ENCODE results near the gene RAB5IF. TPM values are rescaled to one million over a fixed set of nuclear protein-coding genes. Genes with fewer than 3 reads are reported as not detected.
"Not testable (repeated sequence)": the region's sequence is repeated elsewhere in the genome, so short reads cannot be mapped to it uniquely, and the experiment has no call there.

RAB5IF gene
- total RNA-seq, 6 experiments from 2014 or later, result 94.5 to 105 (median 100) TPM

DNA sequence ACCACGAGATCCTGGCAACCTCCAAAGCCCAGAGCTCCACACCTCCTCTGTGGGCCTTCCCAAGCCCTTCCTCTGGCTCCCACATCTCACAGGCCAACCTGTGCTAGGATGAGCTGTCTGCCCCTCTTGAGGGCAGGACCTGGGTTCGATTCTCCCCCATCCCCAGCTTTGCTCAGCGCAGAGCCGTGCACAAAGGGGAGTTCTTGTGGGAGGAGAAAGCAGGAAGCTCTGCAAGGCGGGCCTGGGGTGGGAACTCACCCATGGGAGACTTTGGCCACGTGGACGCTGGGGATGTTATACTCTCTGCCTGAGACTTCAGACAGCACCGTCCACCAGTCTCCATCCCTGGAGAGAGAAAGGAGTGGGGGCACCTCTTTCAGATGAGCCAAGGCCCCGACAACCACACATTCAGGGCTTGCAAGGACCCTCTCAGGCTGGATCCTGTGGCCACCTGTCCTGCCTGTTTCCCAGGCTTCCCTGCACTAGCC, 27.8 kb downstream of the RAB5IF start:
- H3K27ac Mint-ChIP-seq, result no peak overlapping the region
- peaks cover 12% of the 10 kb centered on the region for H3K27me3 Mint-ChIP-seq (ENCODE audit: insufficient read depth)
- H3K4me3 Mint-ChIP-seq, result no peak overlapping the region
- TF ChIP-seq, protein P1, sequence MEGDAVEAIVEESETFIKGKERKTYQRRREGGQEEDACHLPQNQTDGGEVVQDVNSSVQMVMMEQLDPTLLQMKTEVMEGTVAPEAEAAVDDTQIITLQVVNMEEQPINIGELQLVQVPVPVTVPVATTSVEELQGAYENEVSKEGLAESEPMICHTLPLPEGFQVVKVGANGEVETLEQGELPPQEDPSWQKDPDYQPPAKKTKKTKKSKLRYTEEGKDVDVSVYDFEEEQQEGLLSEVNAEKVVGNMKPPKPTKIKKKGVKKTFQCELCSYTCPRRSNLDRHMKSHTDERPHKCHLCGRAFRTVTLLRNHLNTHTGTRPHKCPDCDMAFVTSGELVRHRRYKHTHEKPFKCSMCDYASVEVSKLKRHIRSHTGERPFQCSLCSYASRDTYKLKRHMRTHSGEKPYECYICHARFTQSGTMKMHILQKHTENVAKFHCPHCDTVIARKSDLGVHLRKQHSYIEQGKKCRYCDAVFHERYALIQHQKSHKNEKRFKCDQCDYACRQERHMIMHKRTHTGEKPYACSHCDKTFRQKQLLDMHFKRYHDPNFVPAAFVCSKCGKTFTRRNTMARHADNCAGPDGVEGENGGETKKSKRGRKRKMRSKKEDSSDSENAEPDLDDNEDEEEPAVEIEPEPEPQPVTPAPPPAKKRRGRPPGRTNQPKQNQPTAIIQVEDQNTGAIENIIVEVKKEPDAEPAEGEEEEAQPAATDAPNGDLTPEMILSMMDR (IDR thresholded peaks at IDR 0.05), result no peak
- DNase-seq, result no peak
- H3K4me1 Mint-ChIP-seq (ENCODE audit: low read depth), result no peaks in the 10 kb centered on the region
- H3K36me3 Mint-ChIP-seq (ENCODE audit: low read depth), result no peaks in the 10 kb centered on the region
- no peaks in the 10 kb centered on the region for H3K9me3 Mint-ChIP-seq

DNA sequence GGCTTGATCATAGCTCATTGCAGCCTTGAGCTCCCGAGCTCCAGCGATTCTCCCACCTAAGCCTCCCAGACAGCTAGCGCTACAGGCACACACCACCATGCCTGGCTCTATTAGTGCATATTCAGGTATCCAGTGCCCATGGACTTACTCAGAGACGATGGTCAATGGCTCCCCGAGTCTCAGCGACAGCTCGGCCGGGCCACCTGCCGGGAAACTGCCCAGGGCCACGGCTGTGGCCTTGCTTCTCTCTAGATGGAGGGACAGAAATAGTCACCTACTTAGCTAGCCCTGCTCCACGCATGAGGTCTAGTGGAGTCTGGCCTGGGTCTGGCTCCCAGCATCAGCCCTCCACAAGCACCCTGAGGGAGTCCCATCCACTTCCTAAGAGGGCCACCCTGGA, 28.8 kb downstream of the RAB5IF start:
- TF ChIP-seq, protein P1 (IDR thresholded peaks at IDR 0.05), result no peak
- no peaks in the 10 kb centered on the region for H3K9me3 Mint-ChIP-seq
- no peak overlapping the region for H3K4me3 Mint-ChIP-seq
- H3K36me3 Mint-ChIP-seq (ENCODE audit: low read depth), result no peaks in the 10 kb centered on the region
- no peaks in the 10 kb centered on the region for H3K4me1 Mint-ChIP-seq (ENCODE audit: low read depth)
- H3K27me3 Mint-ChIP-seq (ENCODE audit: insufficient read depth), result peaks cover 12% of the 10 kb centered on the region
- H3K27ac Mint-ChIP-seq, result no peak overlapping the region
- no peak for DNase-seq

DNA sequence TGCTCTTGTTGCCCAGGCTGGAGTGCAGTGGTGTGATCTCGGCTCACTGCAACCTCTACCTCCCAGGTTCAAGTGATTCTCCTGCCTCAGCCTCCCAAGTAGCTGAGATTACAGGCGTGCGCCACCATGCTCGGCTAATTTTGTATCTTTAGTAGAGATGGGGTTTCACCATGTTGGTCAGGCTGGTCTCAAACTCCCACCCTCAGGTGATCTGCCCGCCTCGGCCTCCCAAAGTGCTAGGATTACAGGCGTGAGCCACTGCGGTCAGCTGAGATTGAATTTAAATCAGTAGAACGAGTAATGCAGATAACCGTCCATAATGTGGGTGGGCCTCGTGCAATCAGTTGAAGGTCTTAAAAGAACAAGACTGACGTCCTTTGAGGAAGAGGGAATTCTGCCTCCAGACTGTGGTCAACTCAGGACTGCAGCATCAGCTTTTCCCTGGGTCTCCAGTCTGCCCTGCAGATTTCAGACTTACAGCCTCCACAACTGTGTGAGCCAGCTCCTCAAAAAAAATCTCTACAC, 33.4 kb downstream of the RAB5IF start:
- not testable (repeated sequence) for H3K27me3 Mint-ChIP-seq (ENCODE audit: insufficient read depth); H3K36me3 Mint-ChIP-seq (ENCODE audit: low read depth)

DNA sequence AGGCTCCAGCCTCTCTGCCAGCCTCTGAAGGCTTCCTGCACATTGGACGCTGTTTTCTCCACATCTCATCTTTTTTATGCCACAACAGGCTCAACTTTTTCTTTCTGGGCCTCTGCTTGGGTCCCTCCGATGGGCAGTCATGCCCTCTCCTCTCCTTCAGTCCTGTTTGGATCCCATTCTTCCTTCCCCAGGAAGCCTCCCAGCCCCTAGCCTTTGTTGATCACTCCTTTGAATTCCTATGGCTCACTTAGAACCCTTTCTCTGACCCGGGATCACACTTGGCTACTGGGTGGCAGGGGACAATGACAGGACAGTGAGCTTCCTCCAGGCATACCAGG, 35.9 kb downstream of the RAB5IF start:
- no peak for DNase-seq

More for the DNA sequence above, 33.4 kb downstream of the RAB5IF start:
- not testable (repeated sequence) for DNase-seq; H3K4me1 Mint-ChIP-seq (ENCODE audit: low read depth); H3K9me3 Mint-ChIP-seq; H3K4me3 Mint-ChIP-seq; H3K27ac Mint-ChIP-seq

DNA sequence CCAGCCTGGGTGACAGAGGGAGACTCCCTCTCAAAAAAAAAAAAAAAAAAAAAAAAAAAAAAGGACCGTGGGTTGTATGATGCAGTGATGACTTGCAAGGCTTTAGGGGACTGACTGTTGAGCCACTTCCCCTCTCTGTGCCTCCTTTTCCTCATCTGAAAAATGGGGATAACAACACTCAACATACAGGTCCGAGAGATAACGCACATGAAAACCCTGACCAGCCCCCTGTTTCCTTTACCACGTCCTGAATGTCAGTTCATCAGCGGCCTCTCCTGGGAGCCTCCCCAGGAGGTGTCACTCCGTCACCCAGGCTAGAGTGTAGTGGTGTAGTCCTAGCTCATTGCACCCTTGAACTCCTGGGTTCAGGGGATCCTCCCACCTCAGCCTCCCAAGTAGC, 36.6 kb downstream of the RAB5IF start:
- Mint-ChIP-seq H3K36me3 (ENCODE audit: low read depth) (no peaks in the 10 kb centered on the region), H3K27me3 (ENCODE audit: insufficient read depth) (peaks cover 7% of the 10 kb centered on the region), H3K27ac (no peak overlapping the region), H3K9me3 (no peaks in the 10 kb centered on the region), H3K4me3 (no peak overlapping the region), H3K4me1 (ENCODE audit: low read depth) (no peaks in the 10 kb centered on the region)
- TF ChIP-seq, protein P1 (IDR thresholded peaks at IDR 0.05), result no peak
- no peak for DNase-seq

More for the DNA sequence above, 35.9 kb downstream of the RAB5IF start:
- no peaks in the 10 kb centered on the region for H3K4me1 Mint-ChIP-seq (ENCODE audit: low read depth)
- H3K27ac Mint-ChIP-seq, result no peak overlapping the region
- peaks cover 7% of the 10 kb centered on the region for H3K27me3 Mint-ChIP-seq (ENCODE audit: insufficient read depth)
- H3K36me3 Mint-ChIP-seq (ENCODE audit: low read depth), result no peaks in the 10 kb centered on the region
- TF ChIP-seq, protein P1 (IDR thresholded peaks at IDR 0.05), result no peak
- no peaks in the 10 kb centered on the region for H3K9me3 Mint-ChIP-seq
- no peak overlapping the region for H3K4me3 Mint-ChIP-seq

DNA sequence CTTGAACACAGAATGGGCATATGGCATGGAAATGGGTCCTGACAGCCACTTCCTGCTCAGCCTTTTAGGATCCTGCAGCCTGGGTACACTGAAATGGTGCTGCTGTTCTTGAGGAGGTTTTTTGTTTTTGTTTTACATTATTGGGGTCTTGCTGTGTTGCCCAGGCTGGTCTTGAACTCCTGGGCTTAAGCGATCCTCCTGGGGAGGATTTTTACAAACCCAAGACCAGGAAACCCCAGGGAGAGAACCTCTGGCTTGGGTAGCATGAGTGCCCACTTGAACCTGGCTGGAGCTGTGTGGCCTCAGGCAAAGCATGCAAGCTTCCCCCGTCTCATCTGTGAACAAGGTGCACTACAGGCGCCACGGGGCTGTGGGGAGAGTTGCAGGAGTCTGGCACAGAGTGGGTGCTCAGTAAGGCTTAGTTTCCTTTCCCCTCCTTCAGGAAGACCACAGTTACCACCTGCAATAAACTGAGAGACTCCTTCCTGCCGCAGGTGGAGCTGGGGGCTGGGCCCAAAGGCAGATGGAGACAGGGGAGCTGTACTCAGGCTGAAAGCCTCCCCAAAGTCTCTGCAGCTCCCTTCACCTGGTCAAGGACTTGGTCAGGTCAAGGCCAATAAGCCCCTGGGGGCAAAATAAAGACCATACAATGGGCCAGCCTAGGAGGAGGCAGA, 38.6 kb downstream of the RAB5IF start:
- Mint-ChIP-seq H3K27me3 (ENCODE audit: insufficient read depth) (peaks cover 7% of the 10 kb centered on the region), H3K36me3 (ENCODE audit: low read depth) (no peaks in the 10 kb centered on the region), H3K27ac (no peak overlapping the region), H3K4me1 (ENCODE audit: low read depth) (no peaks in the 10 kb centered on the region), H3K9me3 (no peaks in the 10 kb centered on the region), H3K4me3 (no peak overlapping the region)
- TF ChIP-seq, protein P1 (IDR thresholded peaks at IDR 0.05), result no peak
- no peak for DNase-seq

All from HFFc6 (cell line).